Neural cell (in vitro differentiated cells): Measurements from ENCODE around the gene GNAQ.

Source experiments
- EP300 ChIP-seq: fragments of 450-650 bp; conservative IDR thresholded peaks from 2 replicates; pipeline ENCODE4 v1.6.1; 2014; ENCODE audit warnings: antibody characterized with exemption, mild to moderate bottlenecking, moderate library complexity; ENCODE audit not compliant: poor library complexity, severe bottlenecking
- EZH2 ChIP-seq: fragments of 200-600, 300-800 bp; shearing (Covaris generic), sonication (generic); IDR thresholded peaks from 2 replicates; pipeline ENCODE4 v1.6.1; 2014; ENCODE audit warnings: antibody characterized with exemption, low read length, borderline replicate concordance, mild to moderate bottlenecking; ENCODE audit not compliant: insufficient read depth, poor library complexity, severe bottlenecking
- POLR2AphosphoS5 ChIP-seq: IDR thresholded peaks from 2 replicates; pipeline ENCODE4 v1.6.1; 2012
- RAD21 ChIP-seq: fragments of 450-650 bp; conservative IDR thresholded peaks from 2 replicates; pipeline ENCODE4 v1.6.1; 2014; ENCODE audit warnings: antibody characterized with exemption, mild to moderate bottlenecking, moderate library complexity
- SMC3 ChIP-seq: fragments of 450-650 bp; conservative IDR thresholded peaks from 2 replicates; pipeline ENCODE4 v1.6.1; 2014; ENCODE audit warnings: antibody characterized with exemption, mild to moderate bottlenecking, moderate library complexity; ENCODE audit not compliant: poor library complexity
- TAF1 ChIP-seq: IDR thresholded peaks from 2 replicates; pipeline ENCODE4 v1.6.1; 2012; ENCODE audit warnings: low read depth
- TF ChIP-seq, protein P1 (sequence below): fragments of 450-650 bp; IDR thresholded peaks from 2 replicates; pipeline ENCODE4 v1.5.1; 2014; ENCODE audit warnings: antibody characterized with exemption, mild to moderate bottlenecking, moderate library complexity; ENCODE audit not compliant: poor library complexity, severe bottlenecking
- TF ChIP-seq, protein P2 (sequence below): IDR thresholded peaks from 2 replicates; pipeline ENCODE4 v1.6.1; 2012; ENCODE audit warnings: borderline replicate concordance

GRCh38 chr9:77843871-77844155 lies 187.8 kb downstream of the GNAQ start:
- TF ChIP-seq, protein P1, sequence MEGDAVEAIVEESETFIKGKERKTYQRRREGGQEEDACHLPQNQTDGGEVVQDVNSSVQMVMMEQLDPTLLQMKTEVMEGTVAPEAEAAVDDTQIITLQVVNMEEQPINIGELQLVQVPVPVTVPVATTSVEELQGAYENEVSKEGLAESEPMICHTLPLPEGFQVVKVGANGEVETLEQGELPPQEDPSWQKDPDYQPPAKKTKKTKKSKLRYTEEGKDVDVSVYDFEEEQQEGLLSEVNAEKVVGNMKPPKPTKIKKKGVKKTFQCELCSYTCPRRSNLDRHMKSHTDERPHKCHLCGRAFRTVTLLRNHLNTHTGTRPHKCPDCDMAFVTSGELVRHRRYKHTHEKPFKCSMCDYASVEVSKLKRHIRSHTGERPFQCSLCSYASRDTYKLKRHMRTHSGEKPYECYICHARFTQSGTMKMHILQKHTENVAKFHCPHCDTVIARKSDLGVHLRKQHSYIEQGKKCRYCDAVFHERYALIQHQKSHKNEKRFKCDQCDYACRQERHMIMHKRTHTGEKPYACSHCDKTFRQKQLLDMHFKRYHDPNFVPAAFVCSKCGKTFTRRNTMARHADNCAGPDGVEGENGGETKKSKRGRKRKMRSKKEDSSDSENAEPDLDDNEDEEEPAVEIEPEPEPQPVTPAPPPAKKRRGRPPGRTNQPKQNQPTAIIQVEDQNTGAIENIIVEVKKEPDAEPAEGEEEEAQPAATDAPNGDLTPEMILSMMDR = no peak
- no peak for TF ChIP-seq POLR2AphosphoS5
- TF ChIP-seq EP300 = no peak
- TF ChIP-seq, protein P2, sequence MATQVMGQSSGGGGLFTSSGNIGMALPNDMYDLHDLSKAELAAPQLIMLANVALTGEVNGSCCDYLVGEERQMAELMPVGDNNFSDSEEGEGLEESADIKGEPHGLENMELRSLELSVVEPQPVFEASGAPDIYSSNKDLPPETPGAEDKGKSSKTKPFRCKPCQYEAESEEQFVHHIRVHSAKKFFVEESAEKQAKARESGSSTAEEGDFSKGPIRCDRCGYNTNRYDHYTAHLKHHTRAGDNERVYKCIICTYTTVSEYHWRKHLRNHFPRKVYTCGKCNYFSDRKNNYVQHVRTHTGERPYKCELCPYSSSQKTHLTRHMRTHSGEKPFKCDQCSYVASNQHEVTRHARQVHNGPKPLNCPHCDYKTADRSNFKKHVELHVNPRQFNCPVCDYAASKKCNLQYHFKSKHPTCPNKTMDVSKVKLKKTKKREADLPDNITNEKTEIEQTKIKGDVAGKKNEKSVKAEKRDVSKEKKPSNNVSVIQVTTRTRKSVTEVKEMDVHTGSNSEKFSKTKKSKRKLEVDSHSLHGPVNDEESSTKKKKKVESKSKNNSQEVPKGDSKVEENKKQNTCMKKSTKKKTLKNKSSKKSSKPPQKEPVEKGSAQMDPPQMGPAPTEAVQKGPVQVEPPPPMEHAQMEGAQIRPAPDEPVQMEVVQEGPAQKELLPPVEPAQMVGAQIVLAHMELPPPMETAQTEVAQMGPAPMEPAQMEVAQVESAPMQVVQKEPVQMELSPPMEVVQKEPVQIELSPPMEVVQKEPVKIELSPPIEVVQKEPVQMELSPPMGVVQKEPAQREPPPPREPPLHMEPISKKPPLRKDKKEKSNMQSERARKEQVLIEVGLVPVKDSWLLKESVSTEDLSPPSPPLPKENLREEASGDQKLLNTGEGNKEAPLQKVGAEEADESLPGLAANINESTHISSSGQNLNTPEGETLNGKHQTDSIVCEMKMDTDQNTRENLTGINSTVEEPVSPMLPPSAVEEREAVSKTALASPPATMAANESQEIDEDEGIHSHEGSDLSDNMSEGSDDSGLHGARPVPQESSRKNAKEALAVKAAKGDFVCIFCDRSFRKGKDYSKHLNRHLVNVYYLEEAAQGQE = no peak
- TF ChIP-seq RAD21 = no peak
- TF ChIP-seq EZH2 = no peak
- TF ChIP-seq SMC3 = no peak
- TF ChIP-seq TAF1 = no peak
